NCI-H2196 (cell line): Measurements from ENCODE around the gene KLF11.

Experiments
- DNase-seq: peaks from one replicate; lab custom pipeline; 2025; ENCODE audit not compliant: unreplicated experiment; lab: John Stamatoyannopoulos, UW

The KLF11 gene

GRCh38 chr2:10039658-10040410 lies 3.5 kb upstream of the KLF11 start:
- no peak for DNase-seq

GRCh38 chr2:10041711-10042110 lies 1.6 kb upstream of the KLF11 start:
- no peak for DNase-seq

- peak; percentile 45 for DNase-seq
These were observed 819 bp upstream of the KLF11 start for GRCh38 chr2:10042301-10043161.

GRCh38 chr2:10043906-10044601 lies 704 bp downstream of the KLF11 start:
- peak; percentile 100 for DNase-seq

GRCh38 chr2:10045561-10046355 lies 2.4 kb downstream of the KLF11 start:
- no peak for DNase-seq

- no peak for DNase-seq
These were observed 3.6 kb downstream of the KLF11 start for GRCh38 chr2:10046931-10047330.

GRCh38 chr2:10047616-10048500 lies 4.5 kb downstream of the KLF11 start:
- no peak for DNase-seq

GRCh38 chr2:10048501-10049171 lies 5.3 kb downstream of the KLF11 start:
- peak; percentile 41 for DNase-seq

GRCh38 chr2:10052216-10052615 lies 8.9 kb downstream of the KLF11 start:
- DNase-seq = no peak

GRCh38 chr2:10053351-10053750 lies 10.0 kb downstream of the KLF11 start:
- peak; percentile 44 for DNase-seq

GRCh38 chr2:10054424-10054823 lies 11.1 kb downstream of the KLF11 start:
- no peak for DNase-seq

GRCh38 chr2:10054976-10055375 lies 11.6 kb downstream of the KLF11 start:
- DNase-seq = no peak

GRCh38 chr2:10056439-10056838 lies 13.1 kb downstream of the KLF11 start:
- no peak for DNase-seq

- DNase-seq = no peak
These were observed 14.1 kb downstream of the KLF11 start for GRCh38 chr2:10057231-10058107.

- no peak for DNase-seq
These were observed 15.1 kb downstream of the KLF11 start for GRCh38 chr2:10058251-10059015.

- DNase-seq = no peak
These were observed 15.6 kb downstream of the KLF11 start for GRCh38 chr2:10059016-10059351.

- DNase-seq = no peak
These were observed 16.4 kb downstream of the KLF11 start for GRCh38 chr2:10059552-10060335.
